Esophagus (tissue), 2 donors: Measurements from ENCODE around the gene RBM48. TPM values are rescaled to one million over a fixed set of nuclear protein-coding genes. Genes with fewer than 3 reads are reported as not detected.

ENCODE experiments used
- H3K27ac ChIP-seq, 2 donors: one replicate each; pipeline ENCODE4 v1.5.1; 2013; ENCODE audit warnings: low read depth in 2 of 2, mild to moderate bottlenecking in 2 of 2, inconsistent platforms in 1 of 2, low read length in 1 of 2, moderate library complexity in 1 of 2
- H3K27me3 ChIP-seq, 2 donors: one replicate each; pipeline ENCODE4 v1.6.1; 2013; ENCODE audit warnings: low read length in 2 of 2, control low read depth in 1 of 2, mild to moderate bottlenecking in 1 of 2; ENCODE audit not compliant: insufficient read depth in 2 of 2, control insufficient read depth in 1 of 2
- H3K36me3 ChIP-seq, 2 donors: one replicate each; pipeline ENCODE4 v1.6.1; 2013; ENCODE audit warnings: low read length in 1 of 2; ENCODE audit not compliant: control insufficient read depth in 2 of 2, insufficient read depth in 2 of 2
- H3K4me1 ChIP-seq, 2 donors: one replicate each; pipeline ENCODE4 v1.6.1; 2013; ENCODE audit warnings: low read length in 1 of 2; ENCODE audit not compliant: control insufficient read depth in 2 of 2, insufficient read depth in 2 of 2
- H3K4me3 ChIP-seq, 2 donors: one replicate each; pipeline ENCODE4 v1.5.1; 2013; ENCODE audit warnings: low read length in 2 of 2, mild to moderate bottlenecking in 2 of 2, low read depth in 1 of 2, moderate library complexity in 1 of 2
- H3K9me3 ChIP-seq, 2 donors: one replicate each; pipeline ENCODE4 v1.6.1; 2013; ENCODE audit warnings: mild to moderate bottlenecking in 2 of 2, low read depth in 1 of 2, low read length in 1 of 2, moderate library complexity in 1 of 2; ENCODE audit not compliant: control insufficient read depth in 2 of 2, insufficient read depth in 1 of 2
- WGBS, 2 donors: extraction: QIAGEN DNeasy Blood & Tissue Kit; methylation state at CpG; one replicate each; pipeline ENCODE4 v1.1.7; 2013; 5-methylcytosine and 5-hydroxymethylcytosine counted together
- polyA plus RNA-seq, 2 donors: library from polyadenylated mRNA; stranded (reverse); fragments of 200-250 nt; gene quantifications; one replicate each; pipeline ENCODE4 v1.2.3, GENCODE V29; 2013
- donor health status: healthy with polysubstance abuse.
- donor health status: Bipolar disorder and iron deficiency.

The RBM48 gene
- polyA plus RNA-seq, 2 donors: 5.2 to 6.3 TPM

DNA sequence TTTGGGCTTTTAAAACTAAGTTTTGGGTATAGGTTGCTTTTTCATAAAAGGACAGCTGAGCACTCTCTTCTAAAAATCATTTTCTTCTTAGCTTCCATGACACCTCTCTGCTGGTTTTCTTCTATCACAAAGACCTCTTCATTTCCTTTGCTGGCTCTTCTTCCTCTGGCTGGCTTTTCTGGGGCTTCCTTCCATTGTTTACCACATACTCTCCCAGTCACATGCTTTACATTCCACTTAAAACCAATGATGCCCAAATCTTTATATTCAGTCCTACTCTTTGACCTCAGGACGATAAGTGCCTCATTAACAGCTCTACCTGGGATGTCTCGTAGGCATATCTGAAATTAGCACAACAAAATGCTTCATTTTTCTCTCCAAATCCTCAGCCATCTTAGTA lies 34.8 kb downstream of the RBM48 start:
- H3K4me3 ChIP-seq: no peak overlapping the region
- H3K27ac ChIP-seq: no peak overlapping the region
- 85 to 87% methylated on average over 2 of the region's 2 CpGs for WGBS, 2 donors
- H3K27me3 ChIP-seq: no peaks in the 10 kb centered on the region
- H3K9me3 ChIP-seq: no peaks in the 10 kb centered on the region
- H3K36me3 ChIP-seq: peaks cover 3 to 5% of the 10 kb centered on the region in 2 donors
- no peaks in the 10 kb centered on the region for H3K4me1 ChIP-seq

DNA sequence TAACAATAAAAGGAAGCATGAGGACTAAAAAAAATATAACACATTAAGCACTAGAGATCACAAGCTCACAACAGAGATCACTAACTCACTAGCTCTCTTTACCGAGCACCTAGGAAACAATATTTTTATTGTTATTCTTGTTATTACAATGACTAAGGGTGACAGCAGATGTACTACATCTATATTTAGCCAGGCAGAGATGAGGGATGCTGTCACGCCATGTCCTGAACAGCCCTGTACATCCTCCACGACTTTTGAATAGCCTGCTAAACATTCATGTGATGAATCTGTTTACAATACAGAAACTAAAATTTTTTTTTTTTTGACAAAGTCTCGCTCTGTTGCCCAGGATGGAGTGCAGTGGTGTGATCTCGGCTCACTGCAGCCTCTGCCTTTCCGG lies 38.9 kb downstream of the RBM48 start:
- H3K9me3 ChIP-seq: no peaks in the 10 kb centered on the region
- no peak overlapping the region for H3K27ac ChIP-seq
- WGBS, 2 donors: 86 to 88% methylated on average over 6 of the region's 6 CpGs

DNA sequence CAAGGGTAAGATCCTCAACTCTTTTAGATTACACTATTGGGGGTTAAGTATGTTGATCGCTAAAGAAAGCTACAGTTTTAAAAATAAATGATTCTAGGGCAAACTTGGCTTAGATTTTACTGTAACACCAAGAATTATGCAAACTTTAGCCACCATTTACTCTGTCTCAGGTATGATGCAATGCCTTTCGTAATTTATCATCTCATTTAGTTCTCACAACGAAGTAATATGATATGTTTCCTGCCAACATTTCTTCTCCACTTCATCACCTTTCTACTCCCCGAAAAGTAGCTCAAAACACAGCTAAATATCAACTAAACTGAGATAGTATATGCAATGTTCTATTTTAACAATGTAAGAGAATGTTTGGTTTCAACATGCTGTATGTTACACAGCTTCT lies 40.5 kb downstream of the RBM48 start:
- Histone ChIP-seq H3K4me3 (no peak overlapping the region), H3K27ac (no peak overlapping the region), H3K4me1 (no peaks in the 10 kb centered on the region), H3K9me3 (no peaks in the 10 kb centered on the region), H3K36me3 (peaks cover 2 to 4% of the 10 kb centered on the region in 2 donors), H3K27me3 (no peaks in the 10 kb centered on the region)
- 90 to 92% methylated on average over 4 of the region's 4 CpGs for WGBS, 2 donors

More for the DNA sequence above, 38.9 kb downstream of the RBM48 start:
- Histone ChIP-seq H3K4me1 (no peaks in the 10 kb centered on the region), H3K27me3 (no peaks in the 10 kb centered on the region), H3K4me3 (no peak overlapping the region), H3K36me3 (peaks cover 4 to 5% of the 10 kb centered on the region in 2 donors)

DNA sequence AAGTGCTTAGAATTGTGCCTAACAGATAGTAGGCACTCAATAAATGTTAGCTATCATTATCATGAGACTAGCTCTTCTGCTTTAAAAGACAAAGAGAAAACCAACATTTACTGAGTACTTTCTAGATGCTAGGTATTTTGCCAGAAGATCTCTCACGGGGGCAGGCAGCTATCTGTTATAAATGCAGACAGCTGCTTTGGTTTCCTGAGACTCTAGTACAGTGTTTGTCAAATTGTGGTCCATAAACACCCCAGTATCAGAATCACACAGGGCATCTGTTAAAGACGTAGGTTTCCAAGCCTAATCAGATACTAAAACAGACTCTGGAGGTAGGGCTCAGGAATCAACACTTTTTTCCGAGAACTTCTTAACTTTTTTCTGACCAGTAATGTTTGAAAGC lies 47.7 kb downstream of the RBM48 start:
- no peak overlapping the region for H3K27ac ChIP-seq
- H3K9me3 ChIP-seq: no peaks in the 10 kb centered on the region
- H3K27me3 ChIP-seq: no peaks in the 10 kb centered on the region
- peaks cover 3 to 10% of the 10 kb centered on the region in 2 donors for H3K36me3 ChIP-seq
- no peak overlapping the region for H3K4me3 ChIP-seq
- WGBS, 2 donors: 87 to 91% methylated on average over 3 of the region's 3 CpGs
- H3K4me1 ChIP-seq: no peaks in the 10 kb centered on the region

DNA sequence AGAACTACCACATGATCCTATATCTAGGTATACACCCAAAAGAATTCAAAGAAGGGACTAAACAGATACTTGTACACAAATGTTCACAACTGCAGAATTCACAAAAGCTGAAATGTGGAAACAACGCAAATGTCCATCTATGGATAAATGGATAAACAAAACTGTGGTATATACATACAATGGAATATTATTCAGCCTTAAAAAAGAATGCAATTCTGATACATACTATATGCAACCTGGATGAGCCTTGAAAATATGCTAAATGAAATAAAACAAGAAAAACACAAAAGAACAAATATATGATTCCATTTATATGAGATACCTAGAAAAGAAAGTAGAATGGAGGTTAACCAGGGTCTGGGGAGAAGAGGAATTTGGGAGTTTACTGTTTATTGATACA lies 54.4 kb downstream of the RBM48 start:
- Histone ChIP-seq H3K36me3 (peaks cover 3 to 6% of the 10 kb centered on the region in 2 donors), H3K4me3 (no peak overlapping the region), H3K27ac (no peak overlapping the region), H3K27me3 (no peaks in the 10 kb centered on the region), H3K4me1 (no peaks in the 10 kb centered on the region), H3K9me3 (no peaks in the 10 kb centered on the region)
- WGBS, 2 donors: 94 to 100% methylated on average over 1 of the region's 1 CpG

DNA sequence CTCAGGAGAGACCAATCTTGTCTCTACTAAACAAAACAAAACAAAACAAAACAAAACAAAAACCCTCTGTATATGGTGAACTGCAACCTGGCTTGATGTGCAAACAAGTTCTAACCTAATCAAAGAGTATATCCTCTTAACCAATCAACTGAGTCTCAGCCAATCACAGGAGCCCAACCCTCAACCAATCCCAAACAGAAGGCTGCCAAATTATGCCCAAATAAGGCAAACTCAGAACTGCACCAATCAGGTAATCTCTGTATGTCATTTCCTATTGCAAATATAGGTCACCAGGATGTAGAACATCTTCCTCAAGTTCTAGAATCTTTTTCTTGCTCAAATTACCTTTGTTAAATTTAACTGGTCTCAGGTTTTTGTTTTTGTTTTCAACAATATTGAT lies 56.4 kb downstream of the RBM48 start:
- H3K27me3 ChIP-seq: no peaks in the 10 kb centered on the region
- H3K36me3 ChIP-seq: peaks cover 3% of the 10 kb centered on the region in 2 donors
- H3K27ac ChIP-seq: no peak overlapping the region
- H3K4me3 ChIP-seq: no peak overlapping the region
- H3K9me3 ChIP-seq: no peaks in the 10 kb centered on the region
- H3K4me1 ChIP-seq: peaks cover 0 to 2% of the 10 kb centered on the region in 2 donors

DNA sequence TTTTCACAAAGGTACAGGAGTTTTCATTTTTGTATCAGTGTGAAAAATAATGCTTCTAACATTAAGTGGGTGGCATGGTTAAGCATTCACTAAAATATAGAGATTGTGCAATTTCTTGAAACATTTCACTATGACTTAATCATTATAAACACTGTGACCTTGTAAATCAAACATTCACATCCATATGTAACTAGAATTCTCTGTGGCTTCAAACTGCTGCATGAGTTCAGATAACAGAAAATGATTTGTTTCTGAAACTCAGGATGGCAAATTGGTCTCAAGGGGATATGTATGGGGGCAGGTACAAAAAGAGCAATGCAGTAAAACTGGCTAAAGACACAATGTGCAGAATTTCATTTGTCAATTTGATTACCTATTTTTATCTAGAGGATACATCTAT lies 57.8 kb downstream of the RBM48 start:
- H3K36me3 ChIP-seq: no peaks in the 10 kb centered on the region
- no peak overlapping the region for H3K27ac ChIP-seq
- H3K9me3 ChIP-seq: no peaks in the 10 kb centered on the region
- H3K27me3 ChIP-seq: no peaks in the 10 kb centered on the region
- H3K4me3 ChIP-seq: no peak overlapping the region
- peaks cover 0 to 2% of the 10 kb centered on the region in 2 donors for H3K4me1 ChIP-seq

DNA sequence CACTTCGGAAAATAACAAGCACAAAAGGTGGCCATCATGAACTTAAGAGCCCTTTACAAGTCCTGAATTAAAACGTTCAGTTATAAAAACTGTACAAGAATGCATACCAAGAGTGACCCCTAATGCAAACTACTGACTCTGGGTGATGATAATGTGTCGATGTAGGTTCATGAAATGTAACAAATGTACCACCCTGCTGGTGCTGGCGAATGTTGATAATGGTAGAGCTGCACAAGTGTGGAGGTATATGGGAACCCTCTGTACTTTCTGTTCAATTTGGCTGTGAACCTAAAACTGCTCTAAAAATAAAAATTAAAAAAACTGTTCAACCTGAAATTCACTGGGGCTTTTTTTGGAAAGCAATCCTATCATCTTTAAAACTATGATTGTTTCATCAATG lies 58.2 kb downstream of the RBM48 start:
- no peak overlapping the region for H3K4me3 ChIP-seq
- H3K27me3 ChIP-seq: no peaks in the 10 kb centered on the region
- H3K27ac ChIP-seq: no peak overlapping the region
- 57 to 59% methylated on average over 4 of the region's 4 CpGs for WGBS, 2 donors
- peaks cover 0 to 2% of the 10 kb centered on the region in 2 donors for H3K4me1 ChIP-seq
- H3K36me3 ChIP-seq: no peaks in the 10 kb centered on the region
- H3K9me3 ChIP-seq: no peaks in the 10 kb centered on the region

Other genes with a start within 250 kb of the RBM48 start
- gene GATAD1, start 81.3 kb upstream of the RBM48 start, polyA plus RNA-seq: 10 to 100 TPM; 10.6 to 12.2 TPM
- gene ERVW-1, start 50.8 kb upstream of the RBM48 start, polyA plus RNA-seq: not detected
- 1 to 10 TPM; 9.7 to 10.0 TPM for gene PEX1, start 275 bp upstream of the RBM48 start, polyA plus RNA-seq
- gene FAM133B, start 61.6 kb downstream of the RBM48 start, polyA plus RNA-seq: 10 to 100 TPM; 12.3 to 19.2 TPM